AML-193 (cell line): ENCODE measurements around the gene FBXW7.

Experiments used
- DNase-seq, 2 experiments: peaks; one replicate each; lab custom pipeline; 2025; lab: John Stamatoyannopoulos, UW

Gene FBXW7

DNA sequence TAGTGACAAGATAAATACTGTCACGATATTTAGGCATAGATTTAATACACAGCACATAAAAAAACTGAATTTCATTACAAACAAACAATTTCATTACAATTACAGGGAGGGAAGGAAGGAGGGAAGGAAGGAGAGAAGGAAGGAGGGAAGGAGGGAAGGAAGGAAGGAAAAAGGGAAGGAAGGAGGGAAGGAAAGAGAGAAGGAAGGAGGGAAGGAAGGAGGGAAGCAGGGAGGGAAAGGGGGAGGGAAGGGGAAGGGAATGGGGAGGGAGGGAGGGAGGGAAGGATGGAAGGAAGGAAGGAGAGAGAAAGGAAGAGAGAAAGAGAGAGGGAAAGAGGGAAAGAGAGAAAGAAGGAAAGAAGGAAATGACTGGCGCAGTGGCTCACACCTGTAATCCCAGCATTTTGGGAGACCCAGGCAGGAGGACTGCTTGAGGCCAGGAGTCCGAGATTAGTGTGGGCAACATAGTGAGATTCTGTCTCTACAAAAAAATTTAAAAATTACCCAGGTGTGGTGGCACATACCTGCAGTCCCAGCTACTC lies 64.6 kb downstream of the FBXW7 start:
- no peak for DNase-seq

DNA sequence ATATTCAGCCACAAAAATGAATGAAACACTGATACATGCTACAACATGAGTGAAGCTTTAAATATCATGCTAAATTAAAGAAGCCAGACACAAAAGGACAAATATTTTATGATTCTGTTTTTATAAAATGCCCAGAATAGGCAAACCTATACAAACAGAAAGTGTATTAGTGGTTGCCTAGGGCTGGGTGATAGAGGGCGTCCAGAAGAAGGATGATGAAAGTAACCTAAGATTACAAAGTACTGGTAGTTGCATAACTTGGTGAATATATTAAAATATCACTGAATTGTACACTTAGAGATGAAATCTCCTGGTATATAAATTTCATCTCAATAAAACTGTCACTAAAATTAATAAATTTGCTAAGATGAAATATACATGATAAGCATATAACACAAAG lies 67.5 kb downstream of the FBXW7 start:
- peak; percentile 80 to 83 for DNase-seq

DNA sequence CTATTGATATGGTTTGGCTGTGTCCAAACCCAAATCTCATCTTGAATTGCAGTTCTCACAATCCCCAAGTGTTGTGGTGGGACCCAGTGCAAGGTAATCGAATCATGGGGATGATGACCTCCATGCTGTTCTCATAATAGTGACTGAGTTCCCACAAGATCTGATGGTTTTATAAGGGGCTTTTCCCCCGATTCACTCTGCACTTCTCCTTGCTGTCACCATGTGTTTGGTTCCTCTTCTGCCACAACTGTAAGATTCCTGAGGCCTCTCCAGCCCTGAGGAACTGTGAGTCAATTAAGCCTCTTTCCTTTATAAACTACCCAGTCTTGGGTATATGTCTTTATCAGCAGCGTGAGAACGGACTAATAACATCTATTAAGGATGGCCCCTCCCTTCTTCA lies 68.8 kb downstream of the FBXW7 start:
- peak in 1 of 2 experiments; percentile 12 for DNase-seq

DNA sequence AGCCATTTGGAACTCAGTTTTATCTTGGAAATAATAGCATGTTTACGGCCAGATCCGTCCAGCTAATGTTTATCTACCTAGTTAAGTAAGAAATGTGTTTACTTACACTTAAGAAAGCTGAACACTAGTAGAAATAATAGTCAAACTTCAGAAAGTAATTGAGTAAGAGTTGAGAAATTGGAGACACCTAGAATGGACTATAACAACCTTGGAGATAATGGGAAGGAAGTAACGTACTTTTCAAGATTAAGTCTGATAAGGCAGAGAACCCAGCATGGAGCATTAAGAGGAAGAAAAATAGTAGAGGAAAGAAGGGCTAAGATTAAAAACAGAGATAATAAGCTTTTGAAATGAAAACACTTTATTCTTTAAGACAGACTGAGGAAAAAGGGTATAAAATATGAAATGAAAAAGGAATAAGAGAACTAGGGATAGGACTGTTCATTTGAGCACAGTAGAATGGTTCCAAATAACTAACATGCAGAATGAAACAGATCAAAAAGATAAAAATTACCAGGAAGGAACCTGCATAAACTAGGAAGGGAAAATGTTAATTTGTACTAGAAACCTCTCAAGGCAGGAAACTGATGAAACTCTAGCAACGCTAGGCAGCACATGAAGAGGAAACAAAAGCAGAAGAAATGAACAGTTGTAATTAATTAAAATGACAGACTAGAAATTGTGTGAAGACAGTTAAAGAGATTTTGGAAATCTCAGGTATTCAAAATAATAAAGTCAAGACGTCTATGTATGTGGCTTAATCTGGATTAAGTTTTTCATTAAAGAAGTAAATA lies 71.7 kb downstream of the FBXW7 start:
- DNase-seq: peak; percentile 57 to 78

DNA sequence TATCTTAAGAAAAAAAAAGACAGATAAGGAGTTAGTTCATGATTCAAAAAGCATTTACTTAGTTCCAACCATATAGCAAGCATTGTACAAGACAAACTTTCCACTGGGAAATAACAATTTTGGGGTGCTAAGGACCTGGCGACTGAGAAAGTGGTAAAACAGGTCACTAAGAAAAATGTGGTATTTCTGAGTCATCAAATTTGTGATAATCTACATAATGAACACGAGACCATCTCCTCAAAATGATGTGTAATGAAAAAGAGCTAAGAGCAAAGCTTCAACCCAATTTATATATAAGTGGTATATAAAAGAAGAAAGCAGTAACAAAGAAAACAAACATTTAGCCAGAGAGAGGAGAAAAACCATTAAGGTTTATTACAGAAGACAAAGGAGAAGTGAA lies 72.3 kb downstream of the FBXW7 start:
- DNase-seq: no peak

DNA sequence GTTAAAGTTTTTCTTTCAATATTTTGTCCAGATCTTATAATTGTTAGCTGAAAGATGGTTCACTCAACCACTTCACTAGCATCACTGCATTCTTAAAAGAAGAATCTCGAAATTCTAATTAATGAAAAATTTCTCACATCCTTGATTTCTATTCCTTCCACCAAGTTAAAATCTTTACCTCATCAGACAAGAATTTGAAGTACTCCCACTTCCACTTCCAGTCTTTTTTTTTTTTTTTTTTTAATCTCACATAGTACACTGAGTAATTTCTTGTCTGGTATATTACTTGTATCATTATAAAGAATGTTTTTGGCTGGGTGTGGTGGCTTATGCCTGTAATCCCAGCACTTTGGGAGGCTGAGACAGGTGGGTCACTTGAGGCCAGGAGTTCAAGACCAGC lies 73.2 kb downstream of the FBXW7 start:
- no peak for DNase-seq

DNA sequence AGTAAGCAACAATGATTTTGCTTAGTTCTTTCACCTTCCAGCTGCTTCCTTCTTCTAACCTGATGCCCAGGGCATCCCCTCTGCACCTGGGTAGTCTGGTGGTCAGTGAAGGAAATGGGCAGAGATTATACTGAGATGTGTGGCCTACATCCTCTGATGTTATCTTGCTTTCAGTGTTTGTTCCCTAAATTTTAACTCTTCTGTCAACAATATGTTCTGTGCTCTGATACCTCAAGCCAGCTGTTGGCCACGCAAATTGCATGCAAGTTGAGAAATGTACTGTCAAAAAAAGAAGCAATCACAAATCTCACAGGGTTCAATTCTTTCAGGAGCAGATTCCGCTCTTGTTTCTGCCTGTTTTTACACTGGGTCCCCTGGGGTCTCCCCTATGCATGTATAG lies 73.8 kb downstream of the FBXW7 start:
- DNase-seq: no peak

DNA sequence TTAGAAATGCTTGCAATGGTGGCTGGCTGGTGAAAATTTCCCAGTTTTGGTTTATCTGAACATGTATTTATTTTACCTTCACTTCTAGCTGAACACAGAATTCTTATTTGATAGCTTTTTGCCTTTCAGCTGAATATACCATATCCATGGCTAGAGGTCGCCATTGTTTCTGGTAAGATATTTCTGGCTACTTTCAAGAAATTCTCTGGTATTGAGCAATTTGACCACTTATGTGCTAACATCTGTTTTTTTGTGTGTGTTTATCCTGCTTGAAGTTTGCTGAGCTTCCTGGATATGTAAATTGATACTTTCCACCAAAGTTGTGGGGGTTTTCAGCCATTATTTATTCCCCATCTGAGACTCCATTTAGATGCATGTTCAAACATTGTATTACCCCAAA lies 75.4 kb downstream of the FBXW7 start:
- DNase-seq: peak; percentile 73 to 84

DNA sequence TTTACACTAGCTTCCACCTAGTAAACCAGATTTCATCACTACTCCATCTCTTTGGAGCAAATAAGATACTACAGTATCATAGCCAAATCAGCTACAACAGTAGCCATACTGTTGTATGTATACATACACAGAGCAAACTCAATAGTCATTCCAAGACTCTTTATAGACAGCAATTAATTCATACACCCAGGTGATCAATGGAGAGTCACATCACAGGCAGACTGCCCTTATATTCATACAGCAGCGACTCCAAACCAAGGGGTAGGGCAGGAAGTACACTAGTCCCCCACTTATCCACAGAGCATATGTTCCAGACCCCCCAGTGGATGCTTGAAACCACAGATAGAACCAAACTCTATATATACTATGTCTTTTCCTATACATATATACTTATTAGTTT lies 76.6 kb downstream of the FBXW7 start:
- no peak for DNase-seq

DNA sequence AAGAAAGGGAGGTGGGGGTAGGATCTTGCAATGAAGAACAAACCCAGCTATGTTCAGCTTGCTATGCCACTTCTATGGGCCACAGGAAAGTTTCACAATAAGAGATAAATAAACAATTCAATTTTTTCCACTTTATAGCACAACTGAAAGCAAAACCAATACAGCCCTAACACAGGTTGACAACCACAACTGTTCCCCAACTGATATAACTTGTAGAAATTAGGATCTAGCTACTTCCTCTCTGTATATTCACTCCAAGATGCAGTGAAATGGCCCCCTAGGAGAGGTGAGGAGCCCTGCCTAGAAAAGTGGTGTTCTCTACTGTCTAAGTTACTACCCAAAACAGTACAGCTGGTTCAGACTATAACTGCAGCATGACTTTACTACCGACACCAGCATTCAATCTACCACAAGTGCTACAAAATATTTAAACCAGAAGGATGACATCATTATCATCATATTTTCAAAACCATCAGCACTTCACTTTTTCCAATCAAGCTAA lies 77.0 kb downstream of the FBXW7 start:
- peak; percentile 35 to 44 for DNase-seq

DNA sequence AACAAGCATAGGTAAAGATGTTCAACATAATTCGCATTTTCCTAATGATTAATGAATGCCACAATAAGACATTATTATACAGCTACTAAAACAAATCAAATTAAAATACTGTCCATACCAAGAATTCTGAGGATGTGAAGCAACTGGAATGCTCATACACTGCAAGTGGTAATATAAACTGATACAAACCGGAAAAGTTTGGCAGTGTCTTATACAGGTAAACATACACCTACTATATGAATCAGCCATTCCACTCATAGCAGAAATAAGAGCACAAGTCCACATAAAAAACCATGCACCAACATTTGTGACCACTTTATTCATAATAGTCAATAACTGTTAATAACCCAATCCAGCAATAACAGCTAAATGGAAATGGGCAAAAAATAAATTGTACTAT lies 79.3 kb downstream of the FBXW7 start:
- DNase-seq: no peak

DNA sequence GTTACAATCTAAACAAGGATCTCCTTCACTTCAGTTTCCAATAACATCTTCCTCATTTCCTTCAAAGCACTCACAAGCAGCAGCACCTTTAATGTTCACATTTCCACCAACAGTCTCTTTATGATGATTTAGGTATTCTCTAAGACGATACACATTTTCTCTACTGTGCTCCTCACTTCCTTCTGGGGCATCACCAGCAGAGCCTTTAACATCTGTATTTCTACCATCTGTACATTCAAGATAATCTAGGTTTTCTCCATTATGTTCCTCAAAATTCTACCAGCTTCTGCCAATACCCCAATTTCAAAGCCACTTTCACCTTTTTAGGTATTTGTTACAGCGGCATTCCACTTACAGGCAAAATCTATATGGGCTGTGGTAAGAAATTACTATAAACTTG lies 80.6 kb downstream of the FBXW7 start:
- DNase-seq: no peak

DNA sequence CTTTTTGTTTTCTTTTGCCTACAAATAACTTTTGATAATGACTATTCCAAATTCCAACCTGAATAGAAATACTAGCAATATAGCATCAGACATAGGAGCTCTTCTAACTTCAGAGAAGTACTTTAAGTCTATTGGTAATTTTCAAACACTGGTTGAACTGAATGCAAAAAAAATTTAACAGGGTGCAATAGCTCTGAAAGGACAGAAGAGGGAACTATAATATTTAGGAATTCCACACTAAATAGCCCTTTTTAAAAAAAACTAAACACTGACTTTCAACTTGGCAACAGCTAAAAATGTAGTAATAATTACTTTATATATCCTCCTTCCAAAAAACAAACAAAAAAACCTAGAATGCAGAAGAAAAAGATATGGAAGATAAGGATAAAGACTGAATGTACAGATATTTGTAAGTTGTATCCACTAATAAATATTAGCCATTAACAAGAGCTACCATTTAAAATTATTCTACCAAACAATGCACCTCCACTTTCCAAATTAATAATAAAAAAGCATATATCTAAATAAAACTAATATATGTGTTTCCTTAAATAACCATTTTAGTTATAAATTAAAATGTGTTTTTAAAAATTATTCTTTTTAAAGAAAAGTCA lies 81.4 kb downstream of the FBXW7 start:
- DNase-seq: peak; percentile 60 to 74

DNA sequence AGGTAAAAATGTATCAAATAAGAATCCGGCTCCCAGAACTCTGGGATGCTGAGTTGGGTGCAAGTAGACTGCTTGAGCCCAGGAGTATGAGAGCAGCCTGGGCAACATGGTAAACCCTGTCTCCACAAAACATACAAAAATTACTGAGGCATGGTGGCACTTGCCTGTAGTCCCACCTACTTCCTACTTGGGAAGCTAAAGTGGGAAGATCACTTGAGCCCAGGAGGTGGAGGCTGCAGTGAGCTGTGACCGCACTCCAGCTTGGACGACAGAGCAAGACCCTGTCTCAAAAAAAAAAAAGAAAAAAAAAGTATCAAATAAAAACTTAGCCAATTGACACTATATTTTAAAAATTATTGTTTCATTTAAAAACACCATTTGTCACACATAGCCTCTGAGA lies 84.4 kb downstream of the FBXW7 start:
- no peak for DNase-seq

DNA sequence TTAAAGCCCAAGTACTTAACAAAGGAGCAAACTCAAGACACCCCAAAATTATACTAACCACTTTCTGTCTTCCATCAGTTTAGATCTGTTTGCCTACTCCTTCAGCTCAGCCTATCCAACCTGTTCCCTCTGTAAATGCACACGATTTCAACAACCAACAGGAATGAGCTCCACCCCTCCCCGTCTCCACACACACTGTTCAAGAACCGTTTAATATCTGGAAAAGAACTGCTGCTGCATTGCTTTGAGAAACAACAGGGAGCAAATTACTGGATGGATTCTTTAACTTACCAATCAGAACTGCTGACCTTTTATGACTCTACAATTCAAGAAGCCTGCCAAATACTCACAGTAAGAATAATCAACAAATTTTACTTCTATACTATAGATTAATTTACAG lies 87.0 kb downstream of the FBXW7 start:
- no peak for DNase-seq

DNA sequence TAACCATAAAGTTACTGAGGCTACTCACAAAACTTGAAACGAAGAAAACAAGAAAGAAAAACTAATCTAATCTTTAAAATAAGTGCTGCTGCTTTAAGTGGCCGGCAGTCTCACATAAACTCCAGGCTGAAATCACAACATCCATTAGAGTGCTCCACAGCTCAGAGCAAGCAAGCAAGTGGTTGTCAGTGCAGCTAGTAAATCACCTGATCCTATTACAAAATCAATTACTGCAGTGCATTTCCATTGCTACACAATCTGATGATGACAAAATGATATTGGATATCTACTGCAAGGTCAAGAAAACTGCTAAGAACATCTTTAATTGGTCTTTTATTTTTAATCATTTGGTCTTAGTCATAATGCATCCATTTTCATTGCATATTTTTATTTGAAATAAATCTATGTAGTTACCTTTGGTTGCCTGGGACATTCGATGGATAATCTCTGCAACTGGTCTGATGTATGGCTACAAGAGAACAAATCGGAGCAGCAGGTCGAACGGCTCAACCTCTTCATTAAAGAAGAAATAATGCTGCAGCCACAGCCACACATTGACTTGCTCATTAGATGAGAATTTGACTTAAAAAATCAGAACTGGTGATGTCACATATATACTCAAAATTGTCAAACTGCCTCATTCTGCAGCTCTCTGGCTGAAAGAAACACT lies 87.7 kb downstream of the FBXW7 start:
- no peak for DNase-seq

DNA sequence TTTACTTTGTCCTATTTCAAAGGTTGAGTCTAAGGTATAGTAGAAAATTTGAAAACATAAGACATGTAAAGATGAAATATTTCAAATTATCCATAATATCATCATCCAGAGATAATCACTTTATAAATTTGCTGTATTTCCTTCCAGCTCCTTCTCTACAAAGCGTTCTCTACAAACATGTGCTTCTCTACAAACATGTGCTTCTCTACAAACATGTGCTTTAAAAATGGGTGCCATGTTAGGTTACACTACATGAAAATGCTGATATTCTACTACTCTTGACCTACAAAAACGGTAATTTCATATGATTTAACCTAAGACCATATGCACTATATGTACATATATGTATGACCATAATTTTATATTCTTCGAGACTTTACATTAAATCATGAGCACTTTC lies 92.0 kb downstream of the FBXW7 start:
- DNase-seq: no peak

DNA sequence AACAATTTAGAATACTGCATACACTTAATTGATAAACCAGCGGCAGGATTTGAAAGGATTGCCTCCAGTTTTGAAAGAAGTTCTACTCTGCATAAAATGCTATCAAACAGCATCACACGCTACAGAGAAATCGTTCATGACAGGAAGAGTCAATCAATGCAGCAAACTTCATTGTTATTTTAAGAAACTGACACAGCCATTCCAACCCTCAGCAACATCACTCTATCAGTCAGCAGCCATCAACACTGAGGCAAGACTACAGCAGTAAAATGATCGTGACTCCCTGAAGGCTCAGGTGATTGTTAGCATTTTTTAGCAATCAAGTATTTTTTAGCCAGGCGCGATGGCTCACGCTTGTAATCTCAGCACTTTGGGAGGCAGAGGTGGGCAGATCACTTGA lies 98.3 kb downstream of the FBXW7 start:
- no peak for DNase-seq

DNA sequence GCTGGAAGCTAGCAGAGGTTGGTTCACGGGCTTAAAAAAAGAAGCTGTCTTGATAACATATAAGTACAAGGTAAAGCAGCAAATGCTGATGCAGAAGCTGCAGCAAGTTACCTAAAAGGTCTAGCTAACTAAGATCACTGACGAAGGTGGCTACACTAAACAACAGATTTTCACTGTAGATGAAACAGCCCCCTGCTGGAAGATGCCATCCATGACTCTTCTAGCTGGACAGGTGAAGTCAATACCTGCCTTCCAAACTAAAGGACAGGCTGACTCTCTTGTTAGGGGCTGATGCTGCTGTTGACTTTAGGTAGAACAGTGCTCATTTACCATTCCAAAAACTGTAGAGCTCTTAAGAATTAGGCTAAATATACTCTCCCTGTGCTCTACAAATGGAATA lies 99.5 kb downstream of the FBXW7 start:
- DNase-seq: no peak

DNA sequence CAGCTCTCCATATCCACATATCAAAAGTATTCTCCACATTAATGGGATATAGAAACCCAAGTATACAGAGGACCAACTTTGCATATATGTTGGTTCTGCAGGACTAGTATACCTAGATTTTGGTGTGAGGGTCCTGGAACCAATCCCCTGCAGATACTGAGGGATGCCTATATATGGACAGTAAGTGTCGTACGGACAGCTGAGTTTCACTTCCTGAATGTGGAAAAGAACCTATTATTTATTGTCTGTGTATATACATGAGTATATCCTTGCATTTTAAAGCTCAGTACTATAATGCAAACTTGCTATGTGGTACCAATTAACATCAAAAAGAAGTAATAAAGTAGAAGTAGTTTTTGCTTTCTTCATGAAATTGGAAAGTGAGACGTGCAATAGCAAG lies 101.9 kb downstream of the FBXW7 start:
- DNase-seq: no peak

DNA sequence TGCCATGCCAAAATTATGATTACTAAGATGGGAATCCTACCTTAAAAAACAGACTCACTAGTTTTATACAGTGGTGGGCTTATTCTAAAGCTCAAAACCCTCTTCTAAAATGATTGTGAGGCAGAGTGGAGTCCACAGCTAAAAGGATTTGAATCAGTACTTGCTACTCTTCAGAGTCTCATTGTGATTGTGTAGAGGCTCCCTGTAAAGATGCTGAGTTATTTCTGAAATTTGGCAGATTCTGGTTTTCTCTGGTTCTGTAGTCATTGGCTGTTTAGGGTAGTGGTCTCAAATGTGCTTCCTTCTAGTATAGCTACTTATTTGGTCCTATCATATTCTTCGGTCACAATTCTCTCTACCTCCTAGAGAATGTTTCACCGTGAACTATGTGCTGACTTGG lies 104.1 kb downstream of the FBXW7 start:
- no peak for DNase-seq

DNA sequence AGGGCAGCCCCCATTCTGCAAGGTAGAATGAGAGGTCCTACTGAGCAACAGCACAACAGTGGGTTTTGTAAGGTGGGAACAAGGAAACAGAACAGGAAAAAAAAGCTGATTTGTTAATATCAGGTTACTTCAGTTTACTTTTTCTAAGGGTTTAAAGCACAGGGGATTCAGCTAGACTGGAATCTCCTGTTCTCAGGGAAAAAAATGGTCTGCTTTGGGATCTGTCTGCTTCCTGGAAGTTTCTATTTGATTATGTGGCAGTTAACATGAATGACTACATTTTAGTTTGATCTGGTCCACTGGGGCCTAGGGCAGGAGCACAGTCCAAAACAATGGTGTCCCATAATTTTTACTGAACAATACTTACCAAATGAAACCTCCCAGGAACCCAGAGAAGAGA lies 104.6 kb downstream of the FBXW7 start:
- DNase-seq: no peak

DNA sequence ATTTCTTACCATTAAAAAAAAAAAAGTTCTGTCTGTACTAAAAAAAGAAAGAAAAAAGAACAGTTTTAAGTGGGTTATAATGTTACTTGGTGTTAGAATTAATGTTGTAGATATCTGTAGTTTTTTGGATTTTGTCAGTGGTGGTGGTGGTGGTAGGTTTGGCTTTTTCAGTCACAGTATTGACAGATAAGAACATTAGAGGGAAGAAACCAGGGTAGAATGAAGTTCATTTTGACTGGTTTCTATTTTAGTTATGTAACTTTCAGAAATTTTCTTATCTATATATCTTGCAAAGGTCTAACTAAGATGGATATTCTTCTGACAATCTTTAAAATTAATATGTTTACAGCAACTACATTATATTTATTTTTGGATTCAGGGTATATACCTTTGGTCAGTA lies 105.4 kb downstream of the FBXW7 start:
- DNase-seq: no peak
